ENCODE results near the gene IL17RE.

Gene IL17RE

GRCh38 chr3:9946112-9947024 is 43.7 kb downstream of the IL17RE start:
- H3K4me3 ChIP-seq (replicated peaks; ENCODE audit: low read depth, low read length): peak overlapping the region; percentile 65
- peak; percentile 34 for TF ChIP-seq CTCF (IDR thresholded peaks at IDR 0.05; ENCODE audit: low read length, missing control alignments)
- DNase-seq (ENCODE audit: low read depth): peak; percentile 92

- peak overlapping the region; percentile 65 for H3K4me3 ChIP-seq (replicated peaks; ENCODE audit: low read depth, low read length)
- DNase-seq (ENCODE audit: low read depth): peak; percentile 71
- TF ChIP-seq CTCF (IDR thresholded peaks at IDR 0.05; ENCODE audit: low read length, missing control alignments): peak; percentile 31
Measured at GRCh38 chr3:9947025-9947995, 44.7 kb downstream of the IL17RE start.

- no peak overlapping the region for H3K4me3 ChIP-seq (replicated peaks; ENCODE audit: low read depth, low read length)
- TF ChIP-seq CTCF (IDR thresholded peaks at IDR 0.05; ENCODE audit: low read length, missing control alignments): no peak
- no peak for DNase-seq (ENCODE audit: low read depth)
Measured at GRCh38 chr3:9948586-9948985, 45.9 kb downstream of the IL17RE start.

GRCh38 chr3:9949115-9949514 is 46.5 kb downstream of the IL17RE start:
- no peak overlapping the region for H3K4me3 ChIP-seq (replicated peaks; ENCODE audit: low read depth, low read length)
- no peak for TF ChIP-seq CTCF (IDR thresholded peaks at IDR 0.05; ENCODE audit: low read length, missing control alignments)
- no peak for DNase-seq (ENCODE audit: low read depth)

GRCh38 chr3:9949626-9950025 is 47.0 kb downstream of the IL17RE start:
- H3K4me3 ChIP-seq (replicated peaks; ENCODE audit: low read depth, low read length): no peak overlapping the region

GRCh38 chr3:9951126-9951525 is 48.5 kb downstream of the IL17RE start:
- TF ChIP-seq CTCF (IDR thresholded peaks at IDR 0.05; ENCODE audit: low read length, missing control alignments): no peak
- no peak for DNase-seq (ENCODE audit: low read depth)
- H3K4me3 ChIP-seq (replicated peaks; ENCODE audit: low read depth, low read length): no peak overlapping the region

More at GRCh38 chr3:9949626-9950025, 47.0 kb downstream of the IL17RE start:
- TF ChIP-seq CTCF (IDR thresholded peaks at IDR 0.05; ENCODE audit: low read length, missing control alignments): no peak
- no peak for DNase-seq (ENCODE audit: low read depth)

All from fibroblast of pulmonary artery (primary cell).